Thoracic aorta (tissue), 2 donors: ENCODE data around the gene DRC3. TPM values are rescaled to one million over a fixed set of nuclear protein-coding genes. Genes with fewer than 3 reads are reported as not detected.

Experiments used
- ATAC-seq: fragments of 150-250 bp; one replicate; pipeline ENCODE4 v1.8.0; 2017; ENCODE audit warnings: low read depth; ENCODE audit not compliant: insufficient number of reproducible peaks, low FRiP score
- DNase-seq: peaks from one replicate; pipeline ENCODE4 v3.0.0-alpha.2; 2020; ENCODE audit warnings: low spot score
- H3K27ac ChIP-seq, 2 donors: fragments of 200-600 bp; sonication (generic); 1 replicate in 1 of 2; 2 replicates in 1 of 2; pipeline ENCODE4 v1.5.1; 2016; ENCODE audit warnings: mild to moderate bottlenecking in 2 of 2, moderate library complexity in 2 of 2
- H3K27me3 ChIP-seq: fragments of 200-600 bp; sonication (generic); replicated peaks from 2 replicates; pipeline ENCODE4 v1.6.0; 2016; ENCODE audit warnings: mild to moderate bottlenecking; ENCODE audit not compliant: insufficient read depth
- H3K36me3 ChIP-seq: fragments of 200-600 bp; sonication (generic); one replicate; pipeline ENCODE4 v1.5.1; 2016
- H3K4me1 ChIP-seq, 2 donors: fragments of 200-600 bp; sonication (generic); 1 replicate in 1 of 2; 2 replicates in 1 of 2; pipeline versions ENCODE4 v1.5.1 to v1.6.0; 2016; ENCODE audit warnings: low read depth in 2 of 2, mild to moderate bottlenecking in 1 of 2; ENCODE audit not compliant: control insufficient read depth in 1 of 2
- H3K4me3 ChIP-seq: fragments of 200-600 bp; sonication (generic); 2 replicates; pipeline ENCODE4 v1.5.1; 2016; ENCODE audit warnings: mild to moderate bottlenecking
- H3K9me3 ChIP-seq: fragments of 200-600 bp; sonication (generic); 2 replicates; pipeline ENCODE4 v1.5.1; 2016
- total RNA-seq, 2 donors: library from RNA; depleted of rRNA; stranded (reverse); fragments of >200 nt; gene quantifications; one replicate each; pipeline versions ENCODE4 v1.1.0 to v1.2.3, GENCODE V29; 2016
- TF ChIP-seq, protein P1 (sequence below): fragments of 200-600 bp; sonication (generic); IDR thresholded peaks from one replicate; pipeline ENCODE4 v1.5.1; 2019; ENCODE audit warnings: antibody characterized with exemption

Gene DRC3
- total RNA-seq, 2 donors from 2014 or later, result 0.27 to 2.3 TPM

DNA sequence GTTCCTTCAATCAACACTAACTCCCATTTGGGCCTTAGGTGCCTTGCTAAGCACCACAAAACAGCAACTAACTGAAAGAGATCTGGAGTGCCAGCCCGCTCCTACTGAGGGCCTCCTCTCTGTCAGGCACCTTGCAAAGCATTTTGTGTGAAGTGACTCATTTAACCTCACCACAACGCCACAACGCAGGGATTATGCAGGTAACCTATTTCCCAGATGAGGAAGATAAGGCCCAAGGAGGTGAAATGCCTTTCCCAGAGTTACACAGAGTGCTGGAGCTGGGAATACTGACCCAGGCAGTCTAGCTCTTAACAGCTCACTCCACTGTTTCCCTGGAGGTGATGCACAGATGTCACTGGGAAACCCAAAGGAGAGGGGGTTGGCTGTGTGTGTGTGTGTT lies 32.8 kb downstream of the DRC3 start:
- TF ChIP-seq, protein P1, sequence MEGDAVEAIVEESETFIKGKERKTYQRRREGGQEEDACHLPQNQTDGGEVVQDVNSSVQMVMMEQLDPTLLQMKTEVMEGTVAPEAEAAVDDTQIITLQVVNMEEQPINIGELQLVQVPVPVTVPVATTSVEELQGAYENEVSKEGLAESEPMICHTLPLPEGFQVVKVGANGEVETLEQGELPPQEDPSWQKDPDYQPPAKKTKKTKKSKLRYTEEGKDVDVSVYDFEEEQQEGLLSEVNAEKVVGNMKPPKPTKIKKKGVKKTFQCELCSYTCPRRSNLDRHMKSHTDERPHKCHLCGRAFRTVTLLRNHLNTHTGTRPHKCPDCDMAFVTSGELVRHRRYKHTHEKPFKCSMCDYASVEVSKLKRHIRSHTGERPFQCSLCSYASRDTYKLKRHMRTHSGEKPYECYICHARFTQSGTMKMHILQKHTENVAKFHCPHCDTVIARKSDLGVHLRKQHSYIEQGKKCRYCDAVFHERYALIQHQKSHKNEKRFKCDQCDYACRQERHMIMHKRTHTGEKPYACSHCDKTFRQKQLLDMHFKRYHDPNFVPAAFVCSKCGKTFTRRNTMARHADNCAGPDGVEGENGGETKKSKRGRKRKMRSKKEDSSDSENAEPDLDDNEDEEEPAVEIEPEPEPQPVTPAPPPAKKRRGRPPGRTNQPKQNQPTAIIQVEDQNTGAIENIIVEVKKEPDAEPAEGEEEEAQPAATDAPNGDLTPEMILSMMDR, result no peak
- DNase-seq, result no peak
- Histone ChIP-seq H3K27ac (no peak overlapping the region), H3K36me3 (no peaks in the 10 kb centered on the region), H3K4me1 (no peaks in the 10 kb centered on the region), H3K27me3 (no peaks in the 10 kb centered on the region), H3K4me3 (no peak overlapping the region), H3K9me3 (no peaks in the 10 kb centered on the region)
- no peak for ATAC-seq

DNA sequence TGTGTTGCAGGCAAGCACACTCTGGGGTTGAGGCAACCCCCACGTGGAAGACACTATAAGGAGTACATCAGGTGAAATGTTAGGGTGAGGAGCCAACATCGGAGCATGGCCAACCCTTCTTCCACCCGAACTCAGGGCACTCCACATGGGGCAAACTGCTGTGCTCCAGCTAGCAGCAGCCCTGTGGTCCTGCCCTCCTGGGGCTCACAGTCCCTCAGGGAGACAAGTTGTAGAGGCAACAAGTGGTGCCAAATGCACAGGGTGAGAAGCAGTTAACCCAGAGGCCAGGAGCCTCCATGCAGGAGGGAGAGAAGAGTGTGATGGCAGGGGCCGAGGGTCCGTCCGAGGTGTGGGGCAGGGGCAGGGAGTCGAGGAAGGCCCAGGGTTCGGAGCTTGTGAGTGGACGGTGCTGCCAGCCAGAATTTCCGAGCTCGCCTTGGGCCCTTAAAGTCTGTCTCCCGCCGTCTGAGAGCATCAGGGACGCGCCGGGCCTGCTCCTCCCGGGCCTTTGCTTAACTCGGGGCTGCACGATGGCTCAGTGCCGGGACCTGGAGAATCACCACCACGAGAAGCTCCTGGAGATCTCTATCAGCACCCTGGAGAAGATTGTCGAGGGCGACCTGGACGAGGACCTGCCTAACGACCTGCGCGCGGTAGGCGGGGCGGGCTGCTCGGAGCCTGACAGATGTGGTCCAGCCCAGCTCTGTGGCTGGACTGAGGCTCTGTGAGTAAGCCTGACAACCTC lies 34.0 kb downstream of the DRC3 start:
- H3K9me3 ChIP-seq, result no peaks in the 10 kb centered on the region
- H3K36me3 ChIP-seq, result no peaks in the 10 kb centered on the region
- no peaks in the 10 kb centered on the region for H3K4me1 ChIP-seq
- H3K27ac ChIP-seq, result no peak overlapping the region
- H3K27me3 ChIP-seq, result no peaks in the 10 kb centered on the region
- ATAC-seq, result no peak
- TF ChIP-seq, protein P1, result no peak
- H3K4me3 ChIP-seq, result no peak overlapping the region
- DNase-seq, result no peak

DNA sequence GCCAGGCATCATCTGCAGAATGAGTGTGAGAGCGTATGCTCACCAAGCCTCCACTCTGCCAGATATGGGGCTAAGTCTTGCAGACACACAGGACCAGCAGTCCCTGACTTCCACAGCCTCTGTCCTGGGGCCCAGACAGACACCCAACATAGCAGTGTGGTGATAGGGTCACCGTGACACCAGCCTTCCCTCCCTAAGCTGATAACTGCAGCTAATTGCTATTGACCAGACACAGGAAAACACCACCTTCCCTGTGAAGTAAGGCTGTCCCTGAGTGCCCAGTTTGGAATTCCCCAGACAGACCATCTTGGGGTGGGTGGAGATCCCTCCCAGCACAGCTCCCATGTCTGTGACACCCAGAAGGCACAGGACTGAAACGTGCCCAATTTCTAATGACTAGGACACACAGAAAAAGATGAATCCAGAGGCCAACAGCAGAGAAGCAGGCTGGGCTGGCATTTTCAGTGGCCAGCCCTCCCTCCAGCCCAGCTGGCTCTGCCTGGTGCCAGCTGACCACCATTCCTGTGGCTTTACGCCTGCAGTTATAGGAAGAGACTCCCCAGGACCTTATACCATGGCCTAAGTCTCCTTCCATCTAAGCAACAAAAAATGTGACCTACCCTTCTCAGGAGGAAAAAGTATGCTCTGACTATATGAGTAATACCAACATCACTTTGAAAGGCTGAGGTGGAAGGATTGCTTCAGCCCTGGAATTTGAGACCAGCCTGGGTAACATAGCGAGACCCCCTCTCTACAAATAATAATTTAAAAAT lies 36.0 kb downstream of the DRC3 start:
- DNase-seq (no peak), ATAC-seq (no peak)
- H3K27me3 ChIP-seq, result no peaks in the 10 kb centered on the region
- TF ChIP-seq, protein P1, result no peak
- no peak overlapping the region for H3K27ac ChIP-seq
- H3K4me3 ChIP-seq, result no peak overlapping the region
- H3K4me1 ChIP-seq, result no peaks in the 10 kb centered on the region
- H3K9me3 ChIP-seq, result no peaks in the 10 kb centered on the region
- no peaks in the 10 kb centered on the region for H3K36me3 ChIP-seq

DNA sequence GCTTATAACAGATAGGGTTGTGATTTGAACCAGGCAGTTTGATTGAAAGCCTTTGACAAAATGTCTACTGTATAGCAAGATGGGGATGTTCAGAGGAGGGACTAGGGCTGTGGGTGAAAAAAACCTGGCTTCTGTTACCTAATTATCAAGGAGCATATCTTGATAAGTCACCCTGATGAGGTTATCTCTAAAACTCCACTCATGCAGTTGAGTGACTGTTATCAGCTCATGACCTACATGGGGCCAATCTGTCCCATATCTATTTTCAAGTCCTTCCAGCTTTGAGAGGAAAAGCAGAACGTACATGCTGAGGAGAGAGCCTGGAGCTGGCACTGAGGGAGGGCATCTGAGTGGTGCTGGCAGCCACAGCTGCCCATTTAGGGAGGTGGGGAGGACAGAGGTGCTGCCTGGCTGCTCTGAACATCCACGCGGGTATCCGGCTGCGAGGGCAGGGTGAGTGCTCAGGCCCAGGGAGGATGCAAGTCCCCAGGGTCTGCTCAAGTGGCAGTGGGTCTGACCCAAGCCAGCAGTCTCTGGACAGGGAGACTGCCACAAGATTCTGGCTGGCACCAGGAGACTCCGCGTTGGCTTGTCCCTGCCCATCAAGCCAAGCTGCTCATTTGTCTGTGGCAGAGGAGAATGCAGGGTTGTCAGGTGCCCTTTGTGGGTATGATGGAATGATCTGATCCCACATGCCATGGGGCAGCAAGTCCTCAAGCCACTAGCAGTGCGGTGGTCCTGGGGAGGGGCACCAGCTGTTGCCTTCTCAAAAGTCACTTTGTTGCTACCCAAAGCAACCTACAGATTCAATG lies 37.2 kb downstream of the DRC3 start:
- Histone ChIP-seq H3K27me3 (no peaks in the 10 kb centered on the region), H3K27ac (no peak overlapping the region), H3K36me3 (peaks cover under 1% of the 10 kb centered on the region), H3K4me1 (no peaks in the 10 kb centered on the region), H3K9me3 (no peaks in the 10 kb centered on the region), H3K4me3 (no peak overlapping the region)
- ATAC-seq, result no peak
- DNase-seq, result no peak
- TF ChIP-seq, protein P1, result no peak

DNA sequence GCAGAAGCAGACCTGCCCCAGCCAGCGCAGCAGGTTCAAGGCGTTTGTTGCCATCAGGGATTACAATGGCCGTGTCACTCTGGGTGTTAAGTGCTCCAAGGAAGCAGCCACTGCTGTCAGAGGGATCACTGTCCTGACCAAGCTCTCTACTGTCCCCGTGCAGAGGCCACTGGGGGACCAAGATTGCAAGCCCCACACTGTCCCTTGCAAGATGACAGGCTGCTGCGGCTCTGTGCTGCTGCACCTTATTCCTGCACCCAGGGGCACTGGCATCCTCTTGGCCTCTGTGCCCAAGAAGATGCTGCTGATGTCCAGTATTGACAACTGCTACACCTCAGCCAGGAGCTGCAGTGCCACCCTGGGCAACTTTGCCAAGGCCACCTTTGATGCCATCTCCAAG lies 38.6 kb downstream of the DRC3 start:
- no peak overlapping the region for H3K4me3 ChIP-seq
- TF ChIP-seq, protein P1, result no peak
- DNase-seq (no peak), ATAC-seq (no peak)
- no peak overlapping the region for H3K27ac ChIP-seq
- no peaks in the 10 kb centered on the region for H3K27me3 ChIP-seq
- H3K36me3 ChIP-seq, result peaks cover 12% of the 10 kb centered on the region
- no peaks in the 10 kb centered on the region for H3K9me3 ChIP-seq
- H3K4me1 ChIP-seq, result no peaks in the 10 kb centered on the region
